Astrocyte of the spinal cord (primary cell): ENCODE data around the gene ARID1A.
A peak's percentile ranks its signal among the peaks of the same experiment; 100 is the strongest.

ENCODE experiments used
- DNase-seq: peaks from one replicate; pipeline ENCODE4 v3.0.0; 2011; ENCODE audit warnings: low read depth, low spot score
- H3K4me3 ChIP-seq: 2 replicates; pipeline ENCODE4 v1.5.1; 2011; ENCODE audit warnings: low read depth, mild to moderate bottlenecking, low read length, moderate library complexity
- CTCF ChIP-seq: IDR thresholded peaks from 2 replicates; pipeline ENCODE4 v1.5.1; 2012; ENCODE audit warnings: low read depth, mild to moderate bottlenecking, low read length, inconsistent platforms
- in situ Hi-C: cut with HindIII; loops from 2 replicates; pipeline ENCODE4 v1.10.0; 2017; ENCODE audit warnings: low sequenced_read_pairs

ARID1A gene

GRCh38 chr1:26788836-26789611 lies 93.2 kb downstream of the ARID1A start:
- peak overlapping the region; percentile 53 for H3K4me3 ChIP-seq
- peak; percentile 85 for DNase-seq
- peak; percentile 96 for TF ChIP-seq CTCF
- in situ Hi-C loops: no loop called here

DNA sequence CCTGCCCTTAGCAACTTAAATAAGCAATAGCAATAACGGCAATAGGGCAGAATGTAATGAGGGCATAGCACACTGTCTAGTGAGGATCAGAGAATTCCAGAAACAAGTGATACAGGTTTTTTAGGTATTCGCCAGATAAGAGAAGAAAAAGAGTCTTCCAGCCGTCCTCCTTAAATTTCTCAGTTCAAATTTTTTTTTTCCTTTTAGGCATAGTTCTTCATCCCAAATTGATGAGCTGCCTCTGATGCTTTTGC lies 93.7 kb downstream of the ARID1A start:
- no peak for TF ChIP-seq CTCF
- in situ Hi-C loops: no loop called here
- DNase-seq: no peak
- no peak overlapping the region for H3K4me3 ChIP-seq

DNA sequence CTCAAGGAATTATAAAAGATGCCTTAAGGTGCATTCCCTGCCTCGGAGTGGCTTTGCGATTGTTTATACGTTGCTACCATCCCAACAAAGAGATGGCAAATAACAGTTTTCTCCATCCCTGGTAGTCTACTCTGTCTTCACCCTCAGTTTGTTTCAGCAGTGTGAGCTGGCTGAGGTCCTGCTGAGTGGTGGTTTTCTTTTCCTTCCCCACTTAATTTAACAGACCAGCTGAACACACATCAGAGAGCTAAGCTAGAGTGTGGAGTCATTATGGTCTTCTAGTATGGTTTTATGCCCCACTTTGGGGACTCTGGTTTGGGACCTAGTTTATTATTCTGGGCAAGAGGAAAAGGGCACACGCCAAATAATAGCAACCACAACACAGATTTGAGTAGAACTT lies 94.1 kb downstream of the ARID1A start:
- in situ Hi-C loops: no loop called here
- peak; percentile 61 for DNase-seq
- no peak for TF ChIP-seq CTCF
- no peak overlapping the region for H3K4me3 ChIP-seq

- no peak overlapping the region for H3K4me3 ChIP-seq
- TF ChIP-seq CTCF: no peak
- in situ Hi-C loops: no loop called here
- no peak for DNase-seq
Observed at GRCh38 chr1:26790551-26790953, 94.7 kb downstream of the ARID1A start.

- H3K4me3 ChIP-seq: no peak overlapping the region
- in situ Hi-C loops: no loop called here
- no peak for TF ChIP-seq CTCF
- DNase-seq: no peak
Observed at GRCh38 chr1:26791148-26791547, 95.3 kb downstream of the ARID1A start.

GRCh38 chr1:26791626-26792025 lies 95.8 kb downstream of the ARID1A start:
- DNase-seq: no peak
- TF ChIP-seq CTCF: no peak
- no peak overlapping the region for H3K4me3 ChIP-seq
- in situ Hi-C loops: no loop called here
